GM23338 (cell line): ENCODE measurements around the gene FCRLA. TPM values are rescaled to one million over a fixed set of nuclear protein-coding genes. Genes with fewer than 3 reads are reported as not detected.

Source experiments
- CREB1 ChIP-seq: fragments of 250-450 bp; sonication (Bioruptor Pico); IDR thresholded peaks from 2 replicates; pipeline ENCODE4 v1.5.0; 2020; ENCODE audit warnings: low read depth, mild to moderate bottlenecking, moderate library complexity
- EZH2 ChIP-seq: fragments of 200-600 bp; sonication (generic); IDR thresholded peaks from one replicate; pipeline ENCODE4 v1.8.0; 2017; ENCODE audit warnings: antibody characterized with exemption, mild to moderate bottlenecking, low read depth; ENCODE audit not compliant: unreplicated experiment
- EZH2phosphoT487 ChIP-seq: fragments of 200-600 bp; sonication (generic); IDR thresholded peaks from one replicate; pipeline ENCODE4 v1.8.1; 2018; ENCODE audit warnings: antibody characterized with exemption; ENCODE audit not compliant: unreplicated experiment
- NANOG ChIP-seq: IDR thresholded peaks from 2 replicates; pipeline ENCODE4 v1.6.1; 2016; ENCODE audit warnings: antibody characterized with exemption, borderline replicate concordance
- POLR2AphosphoS5 ChIP-seq: IDR thresholded peaks from 2 replicates; pipeline ENCODE4 v1.6.1; 2016; ENCODE audit warnings: antibody characterized with exemption, low read depth
- STAT1 ChIP-seq: IDR thresholded peaks from one replicate; pipeline ENCODE4 v1.6.1; 2016; ENCODE audit warnings: antibody characterized with exemption; ENCODE audit not compliant: unreplicated experiment
- ZNF114 ChIP-seq: fragments of 250-450 bp; sonication (Bioruptor Pico); IDR thresholded peaks from 2 replicates; pipeline ENCODE4 v1.5.0; 2020; ENCODE audit warnings: mild to moderate bottlenecking, moderate library complexity
- ZNF462 ChIP-seq: fragments of 250-450 bp; sonication (Bioruptor Pico); IDR thresholded peaks from 2 replicates; pipeline ENCODE4 v1.5.0; 2020; ENCODE audit warnings: mild to moderate bottlenecking, moderate library complexity
- polyA plus RNA-seq: library from polyadenylated mRNA; unstranded; fragments of >200 nt; fragmentation: Nextera tagmentation; extraction: Ambion mirVana; gene quantifications from 2 replicates; pipeline ENCODE4 v1.2.1, GENCODE V29; 2016
- total RNA-seq: library from RNA; depleted of rRNA; stranded (reverse); fragments of >200 nt; shearing (Covaris generic); gene quantifications from 2 replicates; pipeline ENCODE4 v1.2.3, GENCODE V29; 2014
- TF ChIP-seq, protein P1 (sequence below), 2 experiments: fragments of 200-600 bp in 1 of 2; sonication (generic) in 1 of 2; conservative IDR thresholded peaks; 2 replicates each; pipeline versions ENCODE4 v1.5.1 to v1.6.1; 2016 to 2017; ENCODE audit warnings: antibody characterized with exemption in 2 of 2, low read depth in 2 of 2, mild to moderate bottlenecking in 2 of 2, moderate library complexity in 1 of 2
- TF ChIP-seq, protein P2 (sequence below): IDR thresholded peaks from 2 replicates; pipeline ENCODE4 v1.6.1; 2016; ENCODE audit warnings: antibody characterized with exemption

The FCRLA gene
- total and polyA plus RNA-seq, 2 experiments from 2014 or later = 0.24 TPM; not detected in 1

GRCh38 chr1:161727256-161727924 is 20.4 kb downstream of the FCRLA start (continued):
- TF ChIP-seq ZNF462 (CRISPR knock-in tag) = no peak
- no peak for TF ChIP-seq STAT1
- no peak for TF ChIP-seq ZNF114 (CRISPR knock-in tag)
- no peak for TF ChIP-seq CREB1 (CRISPR knock-in tag)
- TF ChIP-seq EZH2phosphoT487 = no peak
- TF ChIP-seq, protein P1, sequence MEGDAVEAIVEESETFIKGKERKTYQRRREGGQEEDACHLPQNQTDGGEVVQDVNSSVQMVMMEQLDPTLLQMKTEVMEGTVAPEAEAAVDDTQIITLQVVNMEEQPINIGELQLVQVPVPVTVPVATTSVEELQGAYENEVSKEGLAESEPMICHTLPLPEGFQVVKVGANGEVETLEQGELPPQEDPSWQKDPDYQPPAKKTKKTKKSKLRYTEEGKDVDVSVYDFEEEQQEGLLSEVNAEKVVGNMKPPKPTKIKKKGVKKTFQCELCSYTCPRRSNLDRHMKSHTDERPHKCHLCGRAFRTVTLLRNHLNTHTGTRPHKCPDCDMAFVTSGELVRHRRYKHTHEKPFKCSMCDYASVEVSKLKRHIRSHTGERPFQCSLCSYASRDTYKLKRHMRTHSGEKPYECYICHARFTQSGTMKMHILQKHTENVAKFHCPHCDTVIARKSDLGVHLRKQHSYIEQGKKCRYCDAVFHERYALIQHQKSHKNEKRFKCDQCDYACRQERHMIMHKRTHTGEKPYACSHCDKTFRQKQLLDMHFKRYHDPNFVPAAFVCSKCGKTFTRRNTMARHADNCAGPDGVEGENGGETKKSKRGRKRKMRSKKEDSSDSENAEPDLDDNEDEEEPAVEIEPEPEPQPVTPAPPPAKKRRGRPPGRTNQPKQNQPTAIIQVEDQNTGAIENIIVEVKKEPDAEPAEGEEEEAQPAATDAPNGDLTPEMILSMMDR (conservative IDR thresholded peaks at IDR 0.05; ENCODE audit: low read depth in 2 of 2) = no peak
- no peak for TF ChIP-seq NANOG
- TF ChIP-seq POLR2AphosphoS5 = no peak
- no peak for TF ChIP-seq EZH2
- TF ChIP-seq, protein P2, sequence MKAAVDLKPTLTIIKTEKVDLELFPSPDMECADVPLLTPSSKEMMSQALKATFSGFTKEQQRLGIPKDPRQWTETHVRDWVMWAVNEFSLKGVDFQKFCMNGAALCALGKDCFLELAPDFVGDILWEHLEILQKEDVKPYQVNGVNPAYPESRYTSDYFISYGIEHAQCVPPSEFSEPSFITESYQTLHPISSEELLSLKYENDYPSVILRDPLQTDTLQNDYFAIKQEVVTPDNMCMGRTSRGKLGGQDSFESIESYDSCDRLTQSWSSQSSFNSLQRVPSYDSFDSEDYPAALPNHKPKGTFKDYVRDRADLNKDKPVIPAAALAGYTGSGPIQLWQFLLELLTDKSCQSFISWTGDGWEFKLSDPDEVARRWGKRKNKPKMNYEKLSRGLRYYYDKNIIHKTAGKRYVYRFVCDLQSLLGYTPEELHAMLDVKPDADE = no peak
